SKM-1 (cell line): Measurements from ENCODE around the gene SGMS1.
"Not testable (repeated sequence)": the region's sequence is repeated elsewhere in the genome, so short reads cannot be mapped to it uniquely, and the experiment has no call there.

ENCODE experiments used
- DNase-seq: peaks from one replicate; lab custom pipeline; 2025; ENCODE audit not compliant: unreplicated experiment; lab: John Stamatoyannopoulos, UW

The SGMS1 gene

GRCh38 chr10:50281210-50281966 lies 342.4 kb downstream of the SGMS1 start:
- no peak for DNase-seq

DNA sequence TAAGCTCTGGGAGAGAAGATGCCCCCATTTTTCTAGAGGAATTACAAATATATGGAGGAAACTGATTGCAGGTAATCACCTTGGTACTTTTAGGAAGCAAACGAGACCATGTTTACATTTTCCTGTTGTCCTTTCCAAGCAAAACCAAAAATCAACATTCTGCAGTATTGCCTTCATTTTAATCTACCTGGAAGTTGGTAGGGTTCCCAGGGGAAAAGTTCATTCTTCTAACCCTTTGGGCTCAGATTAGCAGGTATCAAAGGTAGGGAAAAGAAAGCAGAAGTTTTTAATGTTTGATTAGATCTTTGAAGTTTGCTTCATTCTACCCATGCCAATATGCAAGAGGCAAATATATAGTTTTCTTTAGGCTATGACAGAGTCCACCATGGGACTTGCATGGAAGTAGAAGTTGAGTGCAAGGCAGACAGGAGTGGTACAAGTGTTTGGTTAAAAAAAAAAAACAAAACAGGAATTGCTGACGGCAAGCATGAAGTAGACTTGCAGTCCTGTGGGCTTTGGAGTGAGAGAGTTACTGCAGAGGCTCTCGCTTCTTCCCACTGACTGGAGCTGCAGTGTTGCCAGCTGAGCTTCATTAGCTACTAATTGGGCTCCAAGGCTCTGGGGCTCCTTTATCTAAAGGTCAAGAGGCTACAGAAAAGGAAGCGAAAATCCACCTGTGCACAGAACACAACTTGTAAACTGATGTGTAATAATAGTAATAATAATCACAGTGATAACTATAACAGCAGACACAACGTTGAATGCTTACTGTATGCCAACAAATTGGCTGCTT lies 343.5 kb downstream of the SGMS1 start:
- DNase-seq: no peak

DNA sequence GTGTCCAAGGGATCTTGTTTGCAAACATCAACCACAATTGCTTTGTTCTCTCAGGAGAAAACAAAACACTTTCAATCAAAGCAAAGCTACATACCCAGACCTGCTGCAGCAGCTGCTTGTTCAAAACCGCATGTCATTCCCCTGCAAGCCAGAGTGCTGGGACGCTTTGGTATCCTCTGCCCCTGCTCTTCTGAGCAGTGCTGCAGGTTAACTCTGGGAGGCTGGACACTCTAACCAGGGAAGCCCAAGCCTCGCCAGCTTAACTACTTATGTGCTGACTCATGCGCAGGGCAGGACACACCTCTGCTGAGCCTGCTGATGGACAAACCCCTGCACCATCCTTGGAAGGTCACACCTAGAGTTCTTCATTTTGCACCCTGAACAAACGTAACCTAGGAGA lies 344.3 kb downstream of the SGMS1 start:
- no peak for DNase-seq

DNA sequence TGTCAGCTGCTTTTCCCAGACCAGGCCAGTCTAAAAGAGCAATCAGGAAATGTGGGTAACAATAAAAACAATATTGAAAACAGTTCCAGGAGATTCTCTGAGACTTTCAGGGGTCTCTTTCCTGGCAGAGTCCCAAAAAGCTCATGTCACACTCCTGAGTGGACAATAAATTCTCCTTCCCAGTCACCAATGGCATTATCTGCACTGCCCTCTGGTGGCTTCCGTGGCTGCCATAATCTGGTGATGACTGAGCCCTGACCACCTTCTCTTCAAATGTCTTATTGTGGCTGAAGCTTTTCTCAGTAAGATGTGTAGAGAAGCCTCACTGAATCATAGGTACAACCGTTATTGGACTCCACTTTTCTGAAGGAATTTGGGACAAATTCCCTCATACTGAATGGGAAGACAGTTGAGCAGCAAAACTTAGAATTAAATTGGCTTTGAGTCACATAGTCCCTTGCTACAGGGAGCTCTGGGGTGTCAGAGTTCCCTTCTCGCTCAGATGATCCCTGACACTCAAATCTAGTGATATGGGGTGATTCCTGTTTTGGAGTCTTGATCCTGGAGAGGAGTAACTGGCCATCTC lies 348.0 kb downstream of the SGMS1 start:
- DNase-seq: no peak

DNA sequence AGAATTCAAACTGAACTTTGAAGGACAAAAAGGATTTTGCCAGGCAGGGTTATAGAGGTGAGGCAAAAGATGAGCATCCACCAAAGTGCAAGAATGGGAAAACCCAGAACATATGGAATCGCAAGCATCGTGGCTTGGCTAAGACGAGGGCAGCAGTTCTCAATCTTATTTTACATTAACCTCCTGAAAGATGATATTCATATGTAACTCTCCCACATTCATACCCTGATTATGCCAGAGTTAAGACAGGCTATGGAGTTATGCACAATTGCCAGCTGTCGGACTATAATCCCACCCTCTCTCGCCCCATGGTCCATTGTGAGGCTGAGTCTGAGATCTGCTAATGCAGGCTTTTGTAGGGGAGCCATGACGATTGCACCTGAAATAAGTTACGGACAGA lies 351.2 kb downstream of the SGMS1 start:
- no peak for DNase-seq

GRCh38 chr10:50271564-50272250 lies 352.0 kb downstream of the SGMS1 start:
- DNase-seq: no peak

GRCh38 chr10:50267877-50268276 lies 355.9 kb downstream of the SGMS1 start:
- DNase-seq: not testable (repeated sequence)

GRCh38 chr10:50262625-50263024 lies 361.1 kb downstream of the SGMS1 start:
- not testable (repeated sequence) for DNase-seq

GRCh38 chr10:50260791-50261281 lies 362.9 kb downstream of the SGMS1 start:
- DNase-seq: no peak
